Hematopoietic multipotent progenitor cell treated with erythropoietin and hydrocortisone succinate and interleukin-3 and kit ligand, for 4 days (in vitro differentiated cells): Measurements from ENCODE around the gene GNA12.
"Not testable (repeated sequence)": the region's sequence is repeated elsewhere in the genome, so short reads cannot be mapped to it uniquely, and the experiment has no call there.

ENCODE experiments used
- DNase-seq: peaks from one replicate; pipeline ENCODE4 v3.0.0-alpha.2; 2015

The GNA12 gene

GRCh38 chr7:2724453-2725177 is 119.5 kb downstream of the GNA12 start:
- no peak for DNase-seq

DNA sequence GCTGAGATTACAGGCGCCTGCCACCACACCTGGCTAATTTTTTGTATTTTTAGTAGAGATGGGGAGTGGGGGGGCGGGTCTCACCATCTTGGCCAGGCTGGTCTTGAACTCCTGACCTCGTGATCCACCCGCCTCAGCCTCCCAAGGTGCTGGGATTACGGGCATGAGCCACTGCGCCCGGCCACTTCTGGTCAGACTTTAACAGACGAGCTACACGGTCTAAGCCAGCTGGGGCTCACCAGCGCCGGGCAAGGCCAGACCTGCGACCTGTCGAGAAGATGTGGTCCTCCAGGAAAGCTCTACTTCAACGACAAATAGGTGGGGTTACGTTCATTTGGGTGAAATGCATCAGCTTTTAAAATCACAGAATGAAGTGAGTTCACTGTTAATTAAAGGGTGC is 120.1 kb downstream of the GNA12 start:
- DNase-seq = not testable (repeated sequence)

DNA sequence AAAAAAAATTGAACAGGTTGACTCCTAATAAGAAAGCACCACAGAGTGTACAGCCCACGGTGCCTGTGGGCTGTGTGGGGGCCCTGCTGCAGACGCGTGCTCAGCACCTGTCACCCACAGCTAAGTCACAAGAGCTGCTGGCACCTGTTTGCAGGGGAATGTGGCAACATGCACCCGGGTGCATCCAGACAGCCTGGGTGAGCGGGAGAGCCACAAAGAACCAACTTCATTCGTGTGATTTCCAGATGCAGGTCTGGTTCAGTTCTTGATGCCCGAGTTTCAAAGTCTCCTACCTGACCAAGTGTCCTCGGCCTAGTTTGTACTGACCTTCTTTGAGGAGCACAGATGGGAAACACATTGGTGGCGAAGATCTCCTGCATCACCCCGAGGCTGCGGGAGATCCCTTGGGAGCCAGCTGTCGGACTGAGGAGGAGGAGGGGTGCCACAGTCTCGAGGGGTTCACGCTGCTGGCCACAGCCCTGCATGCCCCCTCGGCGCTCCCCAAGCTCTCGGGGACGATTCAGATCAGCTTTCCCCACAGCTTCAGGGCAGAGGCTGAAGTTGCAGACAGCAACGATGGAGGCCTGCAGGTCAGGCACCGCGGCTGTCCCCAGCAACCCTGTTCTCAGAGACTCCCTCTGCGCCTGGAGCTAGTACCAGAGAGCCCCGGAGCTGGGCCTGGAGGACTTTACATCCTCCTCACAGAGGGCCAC is 120.8 kb downstream of the GNA12 start:
- no peak for DNase-seq

DNA sequence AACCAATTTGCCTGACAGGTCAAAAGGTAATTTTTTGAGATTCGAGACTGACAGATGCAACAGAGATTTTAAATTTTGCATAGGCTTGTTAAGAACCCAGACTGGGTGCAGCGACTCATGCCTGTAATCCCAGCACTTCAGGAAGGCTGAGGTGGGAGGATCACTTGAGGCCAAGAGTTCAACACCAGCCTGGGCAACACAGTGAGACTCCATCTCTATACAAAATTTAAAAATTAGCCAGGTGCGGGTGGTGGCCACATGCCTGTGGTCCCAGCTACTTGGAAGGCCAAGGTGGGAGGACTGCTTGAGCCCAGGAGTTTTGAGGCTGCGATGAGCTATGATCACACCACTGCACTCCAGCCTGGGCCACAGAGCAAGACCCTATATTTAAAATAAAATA is 121.5 kb downstream of the GNA12 start:
- DNase-seq = no peak

DNA sequence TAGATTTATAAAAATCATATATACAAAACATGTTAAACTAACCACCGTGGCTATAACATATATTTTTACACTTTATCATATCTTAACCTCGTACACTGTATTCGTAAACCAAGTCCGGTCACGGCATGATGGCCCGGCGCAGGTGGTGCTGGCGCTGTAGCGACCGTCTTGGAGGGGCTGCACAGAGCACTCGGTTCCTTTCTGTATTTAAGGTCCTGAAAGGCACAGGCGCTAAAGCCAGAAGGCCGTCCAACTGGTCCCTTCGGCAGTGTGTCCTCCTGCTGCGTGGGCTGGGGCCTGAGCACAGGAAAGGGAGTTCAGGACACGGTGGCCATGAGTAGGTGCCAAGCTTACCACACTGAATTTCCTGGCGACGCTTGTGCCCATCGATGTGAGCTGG is 122.3 kb downstream of the GNA12 start:
- no peak for DNase-seq

- no peak for DNase-seq
Measured at GRCh38 chr7:2720024-2720423, 124.1 kb downstream of the GNA12 start.

GRCh38 chr7:2719007-2719406 is 125.1 kb downstream of the GNA12 start:
- DNase-seq = peak; percentile 78

- peak; percentile 26 for DNase-seq
Measured at GRCh38 chr7:2718296-2718965, 125.7 kb downstream of the GNA12 start.

DNA sequence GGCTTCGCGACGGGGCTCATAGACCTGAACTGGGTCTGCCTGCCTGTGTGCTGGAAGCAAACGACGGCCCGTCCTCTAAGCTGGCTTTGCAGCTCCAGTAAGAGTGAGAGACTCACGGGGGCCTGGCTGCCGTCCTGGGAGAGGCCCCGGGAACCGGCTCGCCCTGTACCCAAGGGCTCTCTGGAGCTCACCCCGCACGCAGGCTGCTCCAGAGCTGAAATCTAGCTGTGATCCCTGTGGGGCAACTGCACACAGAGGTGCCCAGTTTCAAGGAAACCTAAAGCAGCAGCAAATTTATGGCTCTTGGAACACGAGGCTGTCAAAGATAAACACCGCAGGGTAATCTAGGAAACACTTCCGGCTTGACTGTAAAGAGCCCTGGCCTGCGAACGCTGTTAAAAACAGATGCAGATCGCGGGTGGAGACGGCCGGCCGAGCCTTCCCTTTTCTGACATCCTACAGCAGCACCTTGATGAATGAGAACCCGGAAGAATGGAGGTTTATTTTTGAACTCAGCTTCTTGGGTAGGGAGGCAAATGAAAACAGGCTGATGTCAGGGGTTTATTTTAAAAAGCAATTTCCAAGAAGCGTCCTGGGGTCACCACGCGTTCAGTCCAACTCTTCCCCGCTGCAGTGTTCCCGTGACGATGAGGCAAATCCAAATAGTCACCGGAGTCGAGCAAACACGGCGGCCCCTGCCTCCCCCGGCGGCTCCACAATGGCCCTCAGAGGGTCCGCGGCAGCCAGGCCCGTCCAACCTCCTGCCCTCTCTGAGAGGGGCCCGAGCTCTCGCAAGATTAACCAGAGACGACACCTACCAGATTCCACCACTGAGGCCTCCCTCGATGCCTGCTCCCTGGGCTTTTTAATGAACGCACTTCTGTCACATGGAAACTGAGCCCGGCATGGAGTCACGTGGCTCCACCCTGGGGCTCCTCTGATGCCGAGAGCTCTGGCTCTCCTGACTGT is 126.5 kb downstream of the GNA12 start:
- DNase-seq = peak; percentile 93

DNA sequence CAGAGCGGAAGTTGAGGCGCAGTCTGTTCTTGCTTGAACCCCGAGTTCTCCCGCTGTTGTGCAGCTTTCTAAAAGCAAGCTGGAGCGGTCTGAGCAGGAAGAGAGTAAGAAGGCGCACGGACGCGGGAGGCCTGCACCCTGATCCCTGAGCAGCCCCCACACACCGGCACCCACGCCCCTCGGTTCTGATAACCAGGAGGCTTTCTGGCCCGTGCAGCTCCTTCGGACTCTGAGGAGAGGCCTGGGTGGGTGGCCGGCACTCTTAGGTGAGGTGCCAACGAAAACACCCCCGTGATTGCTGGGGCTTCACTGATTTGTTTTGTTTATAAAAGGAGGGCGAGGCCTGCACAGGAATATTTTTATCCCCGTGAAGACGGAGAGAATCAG is 127.2 kb downstream of the GNA12 start:
- peak; percentile 20 for DNase-seq

DNA sequence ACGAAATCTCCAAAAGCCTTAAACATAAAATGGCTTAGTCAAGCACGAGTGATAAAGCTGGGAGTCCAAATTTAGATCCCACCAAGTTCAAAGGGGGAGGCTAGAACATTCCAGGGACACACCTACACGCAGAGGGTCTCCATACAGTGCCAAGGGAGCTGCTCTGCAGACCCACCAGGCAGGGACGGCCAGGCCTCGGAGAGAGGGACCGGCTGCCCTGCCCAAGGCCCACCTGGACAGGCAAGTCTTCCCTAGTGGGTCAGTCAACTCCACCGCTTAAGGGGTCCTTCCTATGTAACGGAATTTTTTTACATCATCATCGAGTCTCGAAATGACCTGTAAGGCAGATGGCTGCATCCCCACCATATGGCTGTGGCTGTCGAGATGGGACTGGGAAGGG is 127.6 kb downstream of the GNA12 start:
- no peak for DNase-seq

DNA sequence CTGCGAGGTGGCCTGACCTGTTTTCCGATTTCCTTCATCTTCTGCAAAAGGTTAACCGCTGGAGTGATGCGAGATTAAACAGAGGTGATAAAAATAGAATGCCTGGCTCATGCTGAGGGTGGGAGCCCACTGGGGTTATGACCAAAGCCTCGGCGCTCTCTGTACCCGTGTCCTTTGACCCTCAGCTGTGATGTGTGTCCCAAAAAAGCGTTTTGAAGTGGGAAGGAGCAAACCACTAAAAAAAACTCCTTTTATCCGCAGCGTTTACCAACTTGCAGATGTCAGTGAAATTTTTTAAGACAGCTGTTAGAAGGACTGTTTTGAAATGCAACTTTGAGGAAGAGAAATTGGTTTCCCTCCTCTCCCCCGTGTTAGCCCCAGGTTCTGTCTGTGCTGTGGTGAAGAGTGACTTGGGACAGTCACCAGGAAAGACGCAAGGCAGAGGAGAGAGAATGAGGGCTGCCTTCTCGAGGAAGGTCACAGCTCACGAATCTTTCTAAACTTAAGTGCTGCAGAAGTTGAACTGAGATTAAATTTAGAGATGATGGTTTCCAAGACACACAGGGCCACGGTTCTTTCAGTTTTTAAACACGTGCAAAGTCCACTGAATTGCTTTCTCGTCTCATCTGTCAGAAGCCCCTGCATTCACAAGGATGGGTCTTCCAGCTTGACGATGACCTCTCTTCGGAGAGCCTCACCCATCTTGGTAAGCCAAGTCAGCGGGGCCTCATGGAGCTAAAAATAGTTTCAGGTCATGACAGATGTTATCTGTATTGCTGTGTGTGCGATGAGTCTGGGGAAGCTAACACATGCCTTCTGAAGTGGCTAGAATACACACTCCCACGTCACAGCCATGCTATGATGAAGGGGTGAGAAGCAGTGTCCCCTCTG is 128.5 kb downstream of the GNA12 start:
- DNase-seq = peak; percentile 45

DNA sequence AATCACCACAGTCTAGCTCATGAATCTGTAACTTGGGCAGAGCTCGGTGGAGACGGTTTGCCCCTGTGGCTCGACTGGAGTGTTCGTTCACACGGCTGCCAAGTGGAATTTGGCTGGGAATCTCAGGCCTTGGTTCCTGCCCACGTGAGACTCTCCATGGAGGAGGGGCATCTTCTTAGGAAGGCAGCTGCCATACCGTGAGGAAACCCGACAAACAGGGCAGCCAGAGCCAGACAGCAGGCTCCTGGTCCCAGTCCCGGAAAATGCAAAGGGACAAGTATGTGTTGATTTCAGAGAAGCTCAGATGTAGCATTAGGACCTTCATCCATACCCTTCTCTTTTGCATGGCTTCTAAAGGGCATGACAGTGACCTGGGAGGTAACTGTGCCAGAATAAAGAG is 129.5 kb downstream of the GNA12 start:
- no peak for DNase-seq

- no peak for DNase-seq
Measured at GRCh38 chr7:2713978-2714377, 130.1 kb downstream of the GNA12 start.

- peak; percentile 74 for DNase-seq
Measured at GRCh38 chr7:2713370-2713769, 130.7 kb downstream of the GNA12 start.

- DNase-seq = no peak
Measured at GRCh38 chr7:2711895-2712675, 132.0 kb downstream of the GNA12 start.

DNA sequence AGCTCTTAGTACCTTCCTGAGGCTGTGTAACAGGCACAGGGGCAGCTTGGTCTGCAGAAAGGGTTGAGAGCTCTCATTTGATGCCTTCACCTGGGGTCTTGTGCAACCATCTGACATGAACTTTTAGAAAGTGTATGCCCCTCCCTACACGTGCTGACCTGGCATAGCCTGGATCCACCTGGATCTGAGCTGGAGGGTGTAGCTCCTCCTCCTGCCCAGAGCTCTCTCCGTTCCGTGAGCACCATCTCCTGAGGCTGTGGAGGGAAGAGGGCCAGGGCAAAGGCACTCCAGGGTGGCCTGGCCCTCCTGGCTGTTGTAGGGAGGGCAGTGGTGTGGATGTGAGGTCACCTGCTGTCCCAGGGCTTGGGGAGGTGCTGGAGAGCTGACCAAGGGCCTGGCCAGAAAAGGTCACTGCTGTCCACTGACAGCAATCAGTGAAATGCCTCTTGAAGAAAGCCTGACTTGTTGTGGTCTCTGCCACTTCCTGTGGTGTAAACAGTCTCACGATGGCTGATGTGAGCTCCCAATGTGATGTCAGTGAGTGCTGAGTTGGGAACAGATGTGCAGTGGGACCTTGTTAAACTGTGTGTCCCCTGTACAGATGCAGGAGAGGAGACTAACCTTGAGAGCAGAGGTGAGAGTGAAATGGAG is 133.1 kb downstream of the GNA12 start:
- DNase-seq = peak; percentile 77

- DNase-seq = no peak
Measured at GRCh38 chr7:2710286-2710655, 133.8 kb downstream of the GNA12 start.

DNA sequence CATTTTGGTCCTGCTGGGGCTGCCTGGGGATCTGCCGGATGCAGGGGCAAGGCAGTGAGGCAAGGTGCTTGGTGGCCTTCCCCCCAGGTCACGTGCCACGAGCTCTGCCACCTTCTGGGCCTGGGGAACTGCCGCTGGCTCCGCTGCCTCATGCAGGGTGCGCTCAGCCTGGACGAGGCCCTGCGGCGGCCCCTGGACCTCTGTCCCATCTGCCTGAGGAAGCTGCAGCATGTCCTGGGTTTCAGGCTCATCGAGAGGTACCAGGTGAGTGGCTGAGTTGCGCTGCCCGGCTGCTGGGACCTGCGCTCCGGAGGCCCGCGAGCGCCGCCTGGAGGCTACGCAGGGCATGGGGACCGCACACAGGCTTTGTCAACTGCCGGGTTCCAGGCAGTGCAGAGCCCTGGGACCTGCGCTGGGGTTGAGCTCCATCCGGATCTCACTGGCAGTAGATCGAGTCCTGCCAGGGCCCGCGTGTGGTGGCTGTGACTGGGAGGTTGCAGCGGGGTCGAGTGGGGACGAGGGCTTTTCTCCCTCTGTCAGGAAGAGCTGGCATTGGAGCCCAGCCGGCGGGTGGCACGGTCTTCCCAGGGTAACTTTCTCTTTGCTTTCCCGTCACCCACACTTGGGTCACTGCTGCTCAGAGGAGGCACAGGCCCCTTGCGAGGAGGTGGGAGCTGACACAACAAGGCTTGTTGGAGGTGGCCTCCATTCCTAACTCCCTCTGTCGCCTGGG is 134.4 kb downstream of the GNA12 start:
- DNase-seq = peak; percentile 87
